ENCODE data around the gene HNRNPC. TPM values are rescaled to one million over a fixed set of nuclear protein-coding genes. Genes with fewer than 3 reads are reported as not detected.

The HNRNPC gene
- total RNA-seq, 1 experiment from 2014 or later: 843 TPM

- CTCF ChIA-PET: no interaction called here
Measured at GRCh38 chr14:21248338-21248737, 20.9 kb downstream of the HNRNPC start.

More at GRCh38 chr14:21248338-21248737, 20.9 kb downstream of the HNRNPC start:
- no peaks in the 10 kb centered on the region for H3K27me3 ChIP-seq (ENCODE audit: insufficient read depth, low read length)
- H3K27ac ChIP-seq (ENCODE audit: low read depth, low read length): no peak overlapping the region
- H3K4me3 ChIP-seq (replicated peaks in 1 of 2; ENCODE audit: low read depth in 1 of 2, low read length in 2 of 2): no peak overlapping the region
- no peaks in the 10 kb centered on the region for H3K9me3 ChIP-seq (ENCODE audit: control insufficient read depth in 1 of 2, insufficient read depth in 1 of 2, low read depth in 1 of 2, low read length in 2 of 2)
- intact Hi-C loops (cut with micrococcal nuclease): no loop called here
- no TSS peak for BruUV-seq (replicated peaks)
- peaks cover 87% of the 10 kb centered on the region for H4K20me1 ChIP-seq (ENCODE audit: insufficient read depth)
- H3K9ac ChIP-seq (ENCODE audit: low read length): no peak overlapping the region
- RAD21 ChIA-PET (ENCODE audit: low non-redundant PET in 1 of 2, low total read pairs in 2 of 2, uncharacterized antibody in 2 of 2, unreplicated experiment in 2 of 2): no interaction called here
- H3K36me3 ChIP-seq (ENCODE audit: control insufficient read depth in 1 of 2, insufficient read depth in 2 of 2, low read length in 2 of 2): peaks cover 61 to 66% of the 10 kb centered on the region in 2 experiments
- no peaks in the 10 kb centered on the region for H3K9me2 ChIP-seq (ENCODE audit: insufficient read depth)
- H2AFZ ChIP-seq (ENCODE audit: low read depth, low read length, poor library complexity, severe bottlenecking): no peak overlapping the region
- no peaks in the 10 kb centered on the region for H3K4me1 ChIP-seq (ENCODE audit: control insufficient read depth in 1 of 2, insufficient read depth in 2 of 2, low read length in 2 of 2)
- ATAC-seq: no peak
- no peak for DNase-seq (ENCODE audit: low read depth, low spot score)
- H3K79me2 ChIP-seq (ENCODE audit: insufficient read depth, low read length): peaks cover 100% of the 10 kb centered on the region
- TF ChIP-seq RAD21 (IDR thresholded peaks at IDR 0.05; ENCODE audit: low read depth) (no peak), FOSL1 (IDR thresholded peaks at IDR 0.05; ENCODE audit: low read depth) (no peak), JUND (IDR thresholded peaks at IDR 0.05) (no peak), CTCF (IDR thresholded peaks at IDR 0.05 in 2 of 3, conservative IDR thresholded peaks at IDR 0.05 in 1 of 3; ENCODE audit: borderline replicate concordance in 1 of 3, insufficient read depth in 1 of 3, low read depth in 2 of 3, low read length in 2 of 3) (no peak), REST (IDR thresholded peaks at IDR 0.05; ENCODE audit: low read depth) (no peak), MAX (IDR thresholded peaks at IDR 0.05) (no peak), ZFX (IDR thresholded peaks at IDR 0.05) (no peak), CBX3 (IDR thresholded peaks at IDR 0.05; ENCODE audit: low read depth) (no peak), CEBPB (IDR thresholded peaks at IDR 0.05; ENCODE audit: low read depth) (no peak), SIN3A (IDR thresholded peaks at IDR 0.05; ENCODE audit: low read depth) (no peak), ZBTB33 (IDR thresholded peaks at IDR 0.05; ENCODE audit: extremely low read depth, insufficient replicate concordance, low read length) (no peak), ATF3 (IDR thresholded peaks at IDR 0.05) (no peak), POLR2A (IDR thresholded peaks at IDR 0.05; ENCODE audit: borderline replicate concordance, extremely low read depth, insufficient read depth, insufficient read length) (no peak)
- POLR2A ChIA-PET: no interaction called here
- H3K4me2 ChIP-seq (ENCODE audit: low read length): no peak overlapping the region

Data from HCT116 (cell line).